Measurements from ENCODE around the gene ZBTB7A.

DNA sequence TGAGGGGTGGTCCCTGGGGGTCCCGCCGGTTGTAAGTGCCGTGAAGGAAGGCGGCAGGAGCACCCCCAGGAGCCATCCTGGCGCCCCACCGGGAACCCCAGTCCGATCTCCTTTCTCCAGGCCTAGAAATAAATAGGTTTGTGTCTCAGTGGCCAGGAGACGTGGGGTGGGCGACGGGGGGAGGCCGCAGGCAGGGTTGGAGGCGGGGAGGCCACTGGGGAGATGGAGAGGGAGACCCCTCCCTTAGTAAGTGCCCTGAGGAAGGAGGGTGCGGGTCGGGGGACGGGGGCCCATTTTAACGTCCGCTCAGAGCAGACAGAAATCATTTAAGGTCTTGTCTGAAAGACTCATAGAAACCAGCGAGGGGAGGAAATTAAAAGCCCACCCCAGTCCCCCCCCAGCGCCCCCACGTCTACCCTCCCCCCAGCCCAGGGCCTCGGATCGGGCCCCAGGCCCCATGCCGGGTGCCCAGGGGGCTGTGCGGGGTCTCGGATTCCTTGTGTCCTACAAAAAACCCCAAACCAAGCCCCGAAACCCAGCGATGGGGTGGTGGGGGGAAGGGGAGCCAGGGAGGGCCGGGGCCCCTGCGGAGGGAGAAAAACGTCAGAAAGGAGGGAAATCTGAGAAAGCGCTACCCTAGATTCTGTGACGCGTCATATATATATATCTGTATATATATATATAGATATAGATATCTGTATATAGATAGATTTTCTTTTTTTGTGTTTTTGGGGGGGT is 19.6 kb downstream of the ZBTB7A start:
- TF ChIP-seq EP300 (IDR thresholded peaks at IDR 0.05) (no peak), POLR2A (IDR thresholded peaks at IDR 0.05) (no peak)
